ENCODE data around the gene PRDX5. TPM values are rescaled to one million over a fixed set of nuclear protein-coding genes. Genes with fewer than 3 reads are reported as not detected.
A peak's percentile ranks its signal among the peaks of the same experiment; 100 is the strongest.
"Not testable (repeated sequence)": the region's sequence is repeated elsewhere in the genome, so short reads cannot be mapped to it uniquely, and the experiment has no call there.

Gene PRDX5
- polyA plus RNA-seq, 4 donors = 187 to 282 (median 212) TPM

DNA sequence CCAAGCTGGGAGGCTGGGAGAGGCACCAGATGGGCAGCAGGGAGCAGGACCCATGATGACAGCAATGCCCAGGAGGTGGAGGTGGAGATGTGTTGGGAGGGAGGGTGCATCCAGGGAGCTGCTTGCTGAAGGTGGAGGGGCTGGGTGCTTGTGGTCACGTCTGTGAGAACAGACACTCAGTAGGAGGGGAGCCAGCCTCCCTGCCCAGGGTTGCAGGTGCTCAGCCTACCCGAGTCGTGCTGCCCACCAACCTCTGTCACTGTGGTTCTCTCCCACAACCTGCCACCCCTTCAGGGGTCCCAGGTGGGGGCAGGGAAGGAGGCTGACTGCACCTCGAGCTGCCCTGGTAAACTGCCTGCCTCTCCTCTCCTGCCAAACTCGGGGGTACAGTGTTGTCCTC, 5.5 kb downstream of the PRDX5 start:
- DNase-seq (ENCODE audit: low read depth in 4 of 4, low spot score in 2 of 4) = no peak

DNA sequence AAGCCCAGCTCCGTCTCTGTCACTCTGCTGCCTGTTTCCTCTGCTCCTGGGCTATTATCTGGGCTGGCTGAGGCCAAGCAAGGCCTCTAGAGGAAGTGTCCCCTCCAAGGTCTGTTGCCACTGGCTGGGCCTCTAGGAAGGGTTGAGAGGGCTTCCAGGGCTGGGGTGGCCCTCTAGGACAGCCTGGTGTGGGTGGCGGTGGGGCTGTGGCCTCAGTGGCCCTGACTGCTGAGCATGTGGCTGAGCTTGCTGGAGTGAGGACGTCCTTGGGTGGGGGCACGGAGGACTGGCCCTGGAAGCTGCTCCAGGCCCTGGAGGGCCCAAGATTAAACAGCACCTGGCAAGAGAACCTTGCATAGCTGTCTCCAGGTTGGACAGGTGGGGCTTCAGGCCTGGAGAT, 6.1 kb downstream of the PRDX5 start:
- DNase-seq (ENCODE audit: low read depth in 4 of 4, low spot score in 2 of 4) = not testable (repeated sequence)

DNA sequence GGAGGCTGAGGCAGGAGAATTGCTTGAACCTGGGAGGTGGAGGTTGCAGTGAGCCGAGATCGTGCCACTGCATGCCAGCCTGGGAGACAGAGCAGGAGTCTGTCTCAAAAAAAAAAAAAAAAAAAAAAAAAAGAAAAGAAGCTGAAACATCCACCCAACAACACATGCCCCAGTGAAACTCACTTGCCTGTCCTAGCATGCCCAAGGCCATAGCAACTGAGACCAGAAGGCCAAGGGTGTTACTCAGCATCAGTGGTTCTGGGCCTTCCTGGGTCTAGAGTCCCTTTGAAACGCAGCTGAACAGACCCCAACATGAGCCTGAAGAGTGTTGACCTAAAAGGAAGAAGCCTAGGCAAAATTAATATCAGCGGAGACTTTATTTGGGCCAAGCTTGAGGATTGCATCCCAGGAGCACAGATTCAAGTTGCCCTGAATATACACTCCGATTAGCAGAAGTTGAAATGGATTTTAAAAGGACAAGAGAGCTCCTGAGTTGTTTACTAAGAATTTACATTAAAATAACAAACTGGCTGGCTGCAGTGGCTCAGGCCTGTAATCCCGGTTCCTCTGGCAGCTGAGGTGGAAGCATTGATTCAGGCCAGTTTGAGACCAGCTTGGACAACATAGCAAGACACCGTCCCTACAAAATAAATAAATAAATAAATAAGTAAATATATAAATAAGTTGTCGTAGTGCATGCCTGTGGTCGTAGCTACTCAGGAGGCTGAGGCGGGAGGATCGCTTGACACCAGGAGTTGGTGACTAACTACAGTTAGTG, 7.0 kb downstream of the PRDX5 start:
- no peak for DNase-seq (ENCODE audit: low read depth in 4 of 4, low spot score in 2 of 4)

DNA sequence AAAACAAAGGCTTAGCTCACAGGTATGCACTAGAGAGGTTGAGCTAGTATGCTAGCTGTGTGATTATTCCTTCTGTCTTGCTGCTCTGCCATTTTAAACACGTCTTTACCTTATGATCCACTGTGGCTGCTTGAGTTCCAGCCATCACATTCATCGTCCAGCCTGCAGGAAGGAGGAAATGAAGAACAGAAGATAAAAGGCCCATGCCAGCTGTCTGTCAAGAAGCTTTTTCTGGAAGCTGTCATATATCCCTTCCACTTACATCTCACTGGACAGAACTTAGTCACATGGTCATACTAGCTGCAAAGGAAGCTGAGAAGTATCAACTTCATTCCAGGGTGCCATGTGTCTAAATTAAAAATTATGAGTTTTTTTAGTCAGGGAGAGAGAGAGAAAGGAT, 9.5 kb downstream of the PRDX5 start:
- DNase-seq (ENCODE audit: low read depth in 4 of 4, low spot score in 2 of 4) = no peak

DNA sequence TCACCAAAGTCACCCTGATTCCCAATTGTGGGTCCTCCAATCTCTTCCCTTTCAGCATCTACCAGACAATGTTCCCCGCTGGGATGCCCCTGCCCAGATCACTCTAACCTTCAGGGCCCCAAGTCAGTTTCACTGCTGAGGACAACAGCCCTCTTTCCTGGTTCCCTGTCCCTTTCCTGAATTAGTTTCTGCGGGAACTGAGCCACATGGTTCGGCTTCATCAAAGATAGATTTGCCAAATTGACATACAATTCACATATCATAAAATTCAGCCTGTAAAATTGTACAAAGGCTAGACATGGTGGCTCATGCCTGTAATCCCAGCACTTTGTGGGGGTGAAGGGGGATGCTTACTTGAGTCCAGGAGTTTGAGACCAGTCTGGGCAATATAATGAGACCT, 10.1 kb downstream of the PRDX5 start:
- no peak for DNase-seq (ENCODE audit: low read depth in 4 of 4, low spot score in 2 of 4)

DNA sequence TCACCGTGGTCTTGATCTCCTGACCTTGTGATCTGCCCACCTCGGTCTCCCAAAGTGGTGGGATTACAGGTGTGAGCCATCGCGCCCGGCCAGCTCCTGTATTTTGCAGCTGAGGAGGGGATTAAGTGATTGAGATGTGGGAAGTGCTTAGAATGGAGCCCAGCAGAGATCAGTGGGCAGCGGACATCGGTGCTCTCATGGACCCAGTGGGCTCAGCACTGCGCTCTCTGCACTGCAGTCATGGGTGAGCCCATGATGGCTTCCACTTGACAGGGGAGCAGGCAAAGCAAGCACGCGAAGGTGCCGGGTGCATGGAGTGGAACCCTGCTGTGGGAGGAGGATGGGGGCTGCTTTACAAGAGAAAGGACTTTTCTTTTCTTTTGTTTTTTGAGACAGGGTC, 13.0 kb downstream of the PRDX5 start:
- no peak for DNase-seq (ENCODE audit: low read depth in 4 of 4, low spot score in 2 of 4)

DNA sequence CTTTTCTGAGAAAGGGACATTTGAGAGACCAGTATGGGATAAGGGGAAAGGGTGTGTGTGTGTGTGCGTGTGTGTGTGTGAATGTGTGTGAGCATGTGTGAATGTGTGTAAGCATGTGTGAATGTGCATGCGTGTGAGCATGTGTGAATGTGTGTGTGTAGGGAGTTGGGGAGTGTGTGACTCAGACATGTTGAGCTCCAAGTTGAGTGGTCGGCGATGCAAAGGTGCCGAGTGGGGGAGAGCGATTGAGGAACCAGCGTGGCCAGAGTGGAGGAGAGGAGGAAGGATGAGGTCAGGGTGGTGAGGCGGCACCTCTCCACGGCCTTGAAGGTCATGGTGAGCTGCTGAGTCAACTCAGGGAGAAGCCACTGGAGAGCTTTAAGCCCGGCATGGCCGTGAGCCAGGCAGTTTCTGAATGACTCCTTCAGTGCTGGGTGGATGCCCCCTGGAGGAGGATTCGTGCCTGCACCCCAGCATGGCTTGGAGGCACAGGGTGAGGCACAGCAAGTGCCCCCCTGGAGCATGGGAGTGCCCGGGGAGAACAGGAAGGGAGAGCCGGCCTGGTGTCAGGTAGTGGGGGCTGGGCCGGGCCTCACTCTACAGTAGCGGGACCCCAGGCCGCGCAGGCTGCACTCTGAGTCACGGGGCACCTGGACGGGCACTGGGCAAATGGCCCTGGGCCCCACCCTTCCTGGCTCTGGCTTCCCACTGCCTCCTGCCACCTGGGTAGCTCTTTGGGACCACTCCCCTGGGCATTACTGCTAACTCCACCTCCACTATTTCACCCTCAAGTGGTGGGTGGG, 13.8 kb downstream of the PRDX5 start:
- DNase-seq (ENCODE audit: low read depth in 4 of 4, low spot score in 2 of 4) = no peak

DNA sequence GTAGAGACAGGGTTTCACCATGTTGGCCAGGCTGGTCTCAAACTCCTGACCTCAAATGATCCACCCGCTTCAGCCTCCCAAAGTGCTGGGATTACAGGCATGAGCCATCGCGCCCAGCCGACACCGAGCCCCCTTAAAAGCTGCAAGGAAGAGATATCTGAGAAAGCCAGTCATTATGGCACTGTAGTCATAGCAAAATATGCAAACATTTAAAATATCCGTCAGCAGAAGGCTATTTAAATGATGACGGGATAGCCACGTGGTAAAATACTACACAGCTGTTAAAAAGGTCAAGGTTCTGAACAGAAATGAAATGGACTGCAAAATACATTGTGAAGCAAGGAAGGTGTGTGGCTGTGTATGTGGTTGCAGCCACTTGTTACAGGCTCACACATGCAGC, 15.6 kb downstream of the PRDX5 start:
- no peak for DNase-seq (ENCODE audit: low read depth in 4 of 4, low spot score in 2 of 4)

DNA sequence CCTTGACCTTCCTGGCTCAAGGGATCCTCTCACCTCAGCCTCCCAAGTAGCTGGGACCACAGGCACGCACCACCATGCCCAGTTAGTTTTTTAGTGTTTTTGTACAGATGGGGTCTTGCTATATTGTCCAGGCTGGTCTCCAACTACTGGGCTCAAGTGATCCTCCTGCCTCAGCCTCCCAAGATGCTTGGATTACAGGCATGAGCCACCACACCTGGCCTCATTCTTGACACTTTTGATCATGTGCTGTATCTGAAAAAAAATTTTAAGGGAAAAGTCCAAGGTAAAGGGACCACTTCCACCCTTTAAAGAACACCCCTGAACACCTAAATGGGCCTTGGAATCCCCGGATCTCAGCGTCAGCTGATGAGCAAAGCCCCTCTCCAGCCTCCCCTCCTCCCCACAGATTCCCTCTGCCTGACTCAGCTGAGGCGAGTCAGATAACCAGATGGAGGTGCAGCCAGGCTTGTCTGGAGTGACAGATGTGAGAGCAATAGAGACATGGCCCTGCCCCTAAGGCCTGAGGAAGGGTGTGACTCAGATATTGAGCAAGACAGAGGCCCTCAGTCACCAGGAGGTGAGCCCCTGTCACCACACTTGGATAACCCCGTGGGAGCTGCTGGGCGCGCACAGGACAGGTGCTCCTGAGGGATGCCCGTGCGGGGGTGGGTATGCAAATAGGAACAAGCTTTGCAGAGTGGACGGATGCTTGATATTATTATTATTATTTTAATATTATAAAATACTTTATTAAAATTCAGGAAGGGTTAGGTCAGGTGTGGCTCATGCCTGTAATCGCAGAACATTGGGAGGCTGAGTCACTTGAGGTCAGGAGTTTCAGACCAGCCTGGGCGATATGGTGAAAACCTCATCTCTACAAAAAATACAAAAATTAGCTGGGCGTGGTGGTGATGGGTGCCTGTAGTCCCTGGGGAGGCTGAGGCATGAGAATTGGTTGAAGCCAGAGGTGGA, 17.1 kb downstream of the PRDX5 start:
- no peak for DNase-seq (ENCODE audit: low read depth in 4 of 4, low spot score in 2 of 4)

DNA sequence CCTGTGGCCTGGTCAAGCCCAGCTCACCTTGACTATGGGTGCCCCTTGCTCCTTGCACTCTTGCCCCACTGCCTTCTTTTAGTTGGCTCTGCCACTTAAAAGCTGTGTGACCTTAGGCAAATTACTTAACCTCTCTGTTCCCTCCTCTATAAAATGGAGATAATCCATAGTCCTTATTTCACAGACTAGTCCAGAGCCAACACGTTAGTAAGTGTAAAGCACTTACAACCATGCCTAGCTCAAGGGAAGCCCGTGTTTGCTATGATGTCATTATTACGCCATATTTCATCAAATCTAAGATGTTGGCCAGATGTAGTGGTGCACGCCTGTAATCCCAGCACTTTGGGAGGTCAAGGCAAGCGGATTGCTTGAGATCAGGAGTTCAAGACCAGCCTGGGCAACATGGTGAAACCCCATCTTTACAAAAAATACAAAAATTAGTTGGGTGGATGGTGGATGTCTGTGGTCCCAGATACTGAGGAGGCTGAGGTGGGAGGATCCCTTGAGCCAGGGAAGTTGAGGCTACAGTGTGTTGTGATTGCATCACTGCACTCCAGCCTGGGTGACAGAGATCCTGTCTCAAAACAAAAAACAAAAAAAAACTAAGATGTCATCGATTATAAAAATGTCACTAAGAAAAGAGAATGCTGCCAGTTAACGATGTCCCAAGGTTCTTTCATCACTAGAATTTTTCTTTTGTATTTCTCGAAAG, 19.8 kb downstream of the PRDX5 start:
- no peak for DNase-seq (ENCODE audit: low read depth in 4 of 4, low spot score in 2 of 4)

DNA sequence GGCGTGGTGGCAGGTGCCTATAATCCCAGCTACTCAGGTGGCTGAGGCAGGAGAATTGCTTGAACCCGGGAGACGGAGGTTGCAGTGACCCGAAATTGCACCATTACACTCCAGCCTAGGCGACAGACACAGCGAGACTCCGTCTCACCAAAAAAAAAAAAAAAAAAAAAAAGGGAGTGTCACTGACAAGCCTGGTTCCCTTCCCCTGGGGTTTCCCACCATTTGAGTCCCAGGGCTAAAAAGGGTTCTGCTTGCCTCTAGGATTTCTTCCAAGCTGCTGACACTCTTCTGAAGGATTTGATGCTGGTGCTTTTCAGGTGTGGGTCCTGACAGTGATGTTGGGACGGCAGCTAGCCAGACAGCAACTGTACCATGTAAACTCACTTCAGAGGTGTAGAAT, 20.8 kb downstream of the PRDX5 start:
- no peak for DNase-seq (ENCODE audit: low read depth in 4 of 4, low spot score in 2 of 4)

DNA sequence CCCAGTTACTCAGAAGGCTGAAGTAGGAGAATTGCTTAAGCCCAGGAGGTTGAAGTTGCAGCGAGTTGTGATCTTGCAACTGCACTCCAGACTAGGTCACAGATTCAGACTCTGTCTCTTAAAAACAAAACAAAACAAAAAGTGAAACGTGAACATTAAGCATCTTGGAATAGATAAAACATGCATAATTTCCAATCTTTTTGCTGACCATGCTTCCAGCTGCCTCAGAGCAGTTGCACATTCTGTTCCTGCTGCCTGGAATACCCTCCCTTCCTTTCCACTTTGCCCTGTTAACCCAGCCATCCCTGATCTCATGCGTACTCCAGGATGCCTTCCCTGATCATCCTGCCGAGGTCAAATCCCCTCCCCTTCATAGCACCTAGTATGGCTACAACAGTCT, 21.4 kb downstream of the PRDX5 start:
- no peak for DNase-seq (ENCODE audit: low read depth in 4 of 4, low spot score in 2 of 4)

DNA sequence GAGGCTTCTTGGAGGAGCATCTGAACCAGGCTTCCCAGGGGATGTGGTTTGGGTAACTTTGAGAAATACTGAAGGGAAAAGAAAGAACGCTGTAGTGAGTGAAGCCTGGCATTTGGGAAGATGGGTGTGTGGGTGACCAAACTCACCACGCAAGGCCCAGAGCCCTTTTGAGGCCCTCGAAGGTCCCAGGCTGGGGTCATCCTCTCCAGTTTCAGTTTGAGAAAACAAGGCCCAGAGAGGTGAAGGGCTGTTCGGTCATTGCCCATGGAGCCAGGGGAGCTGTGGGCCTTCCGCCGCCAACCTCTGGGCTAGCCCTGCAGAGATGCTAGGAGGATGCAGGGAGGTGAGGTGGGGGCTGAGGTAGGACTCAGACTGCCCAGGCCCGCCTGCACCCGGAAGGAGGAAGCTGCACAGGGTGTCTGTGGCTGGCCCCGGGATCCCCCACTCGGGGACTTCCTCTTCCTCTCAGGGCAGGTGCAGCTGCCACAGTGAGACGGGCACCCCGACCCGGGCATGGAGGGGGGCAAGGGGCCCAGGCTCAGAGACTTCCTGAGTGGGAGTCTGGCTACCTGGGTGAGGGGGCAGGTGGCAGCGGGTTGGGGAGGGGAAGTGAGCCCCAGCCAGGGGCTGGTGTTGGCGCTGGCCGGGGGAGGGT, 22.0 kb downstream of the PRDX5 start, which contains the start of gene CCDC88B:
Gene CCDC88B, plus strand, starts transcription at position 451 of the 655 bp plus-strand sequence. Its CDS starts 63 bp downstream, at position 514.
- DNase-seq (ENCODE audit: low read depth in 4 of 4, low spot score in 2 of 4) = no peak

DNA sequence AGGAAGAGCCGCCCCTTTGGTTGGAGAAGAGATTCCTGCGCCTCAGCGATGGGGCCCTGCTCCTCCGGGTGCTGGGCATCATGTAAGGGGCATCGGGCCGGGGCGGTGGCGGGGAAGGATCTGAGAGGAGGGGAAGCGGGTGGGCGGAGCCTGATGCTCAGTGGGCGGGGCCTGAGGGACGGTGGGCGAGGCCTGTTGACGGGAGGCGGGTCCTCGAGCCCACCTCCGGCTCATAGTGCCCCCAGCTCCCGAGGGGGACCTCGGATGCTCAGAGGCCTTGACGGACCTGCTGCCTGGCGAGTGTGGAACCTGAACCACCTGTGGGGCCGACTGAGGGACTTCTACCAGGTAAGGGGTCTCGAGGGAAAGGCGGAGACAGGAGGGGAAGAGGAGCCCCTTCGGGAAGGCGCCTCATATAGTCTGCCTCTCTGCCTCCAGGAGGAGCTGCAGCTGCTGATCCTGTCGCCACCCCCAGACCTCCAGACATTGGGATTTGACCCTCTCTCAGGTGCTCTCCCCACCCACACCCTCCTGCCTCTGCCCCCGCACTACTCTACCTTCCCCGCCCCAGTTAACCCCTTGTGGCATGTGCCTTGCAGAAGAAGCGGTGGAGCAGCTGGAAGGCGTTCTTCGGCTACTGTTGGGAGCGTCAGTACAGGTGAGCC, 22.9 kb downstream of the PRDX5 start:
- DNase-seq (ENCODE audit: low read depth in 4 of 4, low spot score in 2 of 4) = no peak

DNA sequence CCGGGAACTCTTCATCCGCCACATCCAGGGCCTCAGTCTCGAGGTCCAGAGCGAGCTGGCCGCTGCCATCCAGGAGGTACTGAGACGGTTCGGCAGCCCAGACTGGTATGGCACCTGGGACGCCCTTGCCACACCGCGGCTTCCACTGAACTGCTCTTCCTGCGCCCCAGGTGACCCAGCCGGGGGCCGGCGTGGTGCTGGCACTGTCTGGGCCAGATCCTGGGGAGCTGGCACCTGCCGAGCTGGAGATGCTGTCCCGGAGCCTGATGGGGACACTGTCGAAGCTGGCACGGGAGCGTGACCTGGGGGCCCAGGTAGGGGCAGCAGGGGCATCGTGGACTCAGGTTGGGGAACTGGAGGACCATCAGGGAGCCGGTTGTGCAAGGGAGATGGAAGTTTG, 23.5 kb downstream of the PRDX5 start:
- no peak for DNase-seq (ENCODE audit: low read depth in 4 of 4, low spot score in 2 of 4)

DNA sequence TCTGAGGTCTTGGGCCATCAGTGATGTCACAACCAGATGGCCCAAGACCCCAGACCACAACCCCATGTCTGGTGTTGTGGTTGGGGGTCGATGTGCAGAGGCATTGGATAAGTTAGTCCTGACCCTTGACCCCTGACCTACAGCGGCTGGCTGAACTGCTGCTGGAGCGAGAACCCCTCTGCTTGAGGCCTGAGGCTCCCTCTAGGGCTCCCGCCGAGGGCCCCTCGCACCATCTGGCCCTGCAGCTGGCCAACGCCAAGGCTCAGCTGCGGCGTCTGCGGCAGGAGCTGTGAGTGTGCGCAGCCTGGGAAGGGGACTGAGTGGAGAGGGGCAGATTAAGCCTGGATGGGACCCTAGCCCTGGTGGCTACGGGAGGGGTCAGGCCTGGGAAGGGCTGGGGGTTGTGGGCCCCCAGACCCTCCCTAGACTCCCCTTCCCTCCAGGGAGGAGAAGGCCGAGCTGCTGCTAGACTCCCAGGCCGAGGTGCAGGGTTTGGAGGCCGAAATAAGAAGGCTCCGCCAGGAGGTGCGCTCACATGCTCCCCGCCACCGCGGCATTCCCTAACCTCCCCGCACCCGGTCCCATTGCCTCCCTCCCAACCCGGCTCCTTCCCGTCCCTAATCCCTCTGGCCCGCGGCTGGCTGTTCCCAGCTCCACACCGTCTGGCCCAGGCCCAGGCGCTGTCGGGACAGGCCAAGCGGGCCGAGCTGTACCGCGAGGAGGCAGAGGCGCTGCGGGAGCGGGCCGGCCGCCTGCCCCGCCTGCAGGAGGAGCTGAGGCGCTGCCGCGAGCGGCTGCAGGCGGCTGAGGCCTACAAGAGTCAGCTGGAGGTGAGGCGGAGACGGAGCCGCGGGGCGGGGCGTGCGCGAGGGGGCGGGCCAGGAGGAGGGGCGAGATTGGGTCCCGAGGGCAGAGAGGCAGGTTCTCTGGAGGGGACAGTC, 24.2 kb downstream of the PRDX5 start:
- peak in 1 of 4 donors; percentile 62 for DNase-seq (ENCODE audit: low read depth in 4 of 4, low spot score in 2 of 4)

DNA sequence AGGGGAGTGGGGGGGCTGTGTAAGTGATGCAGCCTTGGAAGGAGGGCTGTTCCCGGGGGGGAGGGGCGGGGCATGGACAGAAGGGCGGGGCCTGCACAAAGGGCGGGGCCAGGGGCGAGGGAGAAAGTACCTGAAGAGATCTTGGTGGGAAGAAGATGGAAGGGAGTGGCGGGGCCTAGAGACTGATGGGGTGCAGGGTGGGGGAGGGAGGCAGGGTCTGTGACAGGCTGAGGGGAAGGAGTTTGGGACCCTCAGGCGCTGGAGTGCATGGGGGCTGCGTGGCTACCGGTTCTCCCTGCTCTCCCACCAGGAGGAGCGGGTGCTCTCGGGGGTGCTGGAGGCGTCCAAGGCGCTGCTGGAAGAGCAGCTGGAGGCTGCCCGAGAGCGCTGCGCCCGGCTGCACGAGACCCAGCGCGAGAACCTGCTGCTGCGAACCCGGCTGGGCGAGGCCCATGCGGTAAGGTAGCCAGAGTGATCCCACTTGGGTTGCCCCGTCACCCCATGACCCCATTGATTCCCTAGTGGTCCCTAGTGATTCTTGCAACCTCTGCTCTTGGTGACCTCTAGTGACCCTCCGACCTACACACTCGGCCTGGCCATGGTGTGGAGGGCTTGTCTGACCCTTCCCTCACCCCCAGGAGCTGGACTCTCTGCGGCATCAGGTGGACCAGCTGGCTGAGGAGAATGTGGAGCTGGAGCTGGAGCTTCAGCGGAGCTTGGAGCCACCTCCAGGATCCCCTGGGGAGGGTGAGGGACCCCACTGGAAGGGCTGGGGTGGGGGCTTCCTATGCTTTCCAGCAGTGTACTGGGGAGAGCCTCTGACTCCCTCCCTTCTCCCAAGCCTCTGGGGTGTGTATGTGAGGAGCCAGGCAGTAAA, 25.2 kb downstream of the PRDX5 start:
- DNase-seq (ENCODE audit: low read depth in 4 of 4, low spot score in 2 of 4) = no peak
